SK-N-SH treated with all-trans-retinoic acid at 6 μM for 48 hours (cell line): ENCODE measurements around the gene TRRAP.

Experiments used
- GLIS3 ChIP-seq: fragments of 250-450 bp; sonication (Bioruptor Pico); IDR thresholded peaks from 2 replicates; pipeline ENCODE4 v1.5.0; 2020; ENCODE audit warnings: mild to moderate bottlenecking, moderate library complexity
- PATZ1 ChIP-seq: fragments of 250-450 bp; sonication (Bioruptor Pico); IDR thresholded peaks from 2 replicates; pipeline ENCODE4 v1.8.0; 2020; ENCODE audit warnings: mild to moderate bottlenecking, moderate library complexity, borderline replicate concordance
- TCF4 ChIP-seq: fragments of 250-450 bp; sonication (Bioruptor Pico); IDR thresholded peaks from 2 replicates; pipeline ENCODE4 v1.8.0; 2021; ENCODE audit warnings: mild to moderate bottlenecking, moderate library complexity, borderline replicate concordance
- TSHZ2 ChIP-seq: fragments of 250-450 bp; sonication (Bioruptor Pico); IDR thresholded peaks from 2 replicates; pipeline ENCODE4 v1.5.0; 2020; ENCODE audit warnings: mild to moderate bottlenecking, moderate library complexity
- ZFP30 ChIP-seq: fragments of 450-650 bp; formaldehyde crosslinking; IDR thresholded peaks from 2 replicates; pipeline ENCODE4 v1.5.0; 2022; ENCODE audit warnings: mild to moderate bottlenecking, moderate library complexity
- ZNF565 ChIP-seq: fragments of 450-650 bp; formaldehyde crosslinking; conservative IDR thresholded peaks from 2 replicates; pipeline ENCODE4 v1.5.0; 2020; ENCODE audit warnings: low read depth, mild to moderate bottlenecking, moderate library complexity
- ZNF8 ChIP-seq: fragments of 450-650 bp; formaldehyde crosslinking; IDR thresholded peaks from 2 replicates; pipeline ENCODE4 v1.5.0; 2020; ENCODE audit warnings: mild to moderate bottlenecking, moderate library complexity

- TF ChIP-seq PATZ1 (no peak), TSHZ2 (CRISPR knock-in tag) (no peak), TCF4 (CRISPR knock-in tag) (no peak), ZNF8 (no peak), GLIS3 (CRISPR knock-in tag) (no peak), ZNF565 (CRISPR knock-in tag) (no peak), ZFP30 (CRISPR knock-in tag) (no peak)
Observed at GRCh38 chr7:98907570-98907969, 29.2 kb downstream of the TRRAP start.
